K562 (cell line): ENCODE results near the gene PCBP2. TPM values are rescaled to one million over a fixed set of nuclear protein-coding genes. Genes with fewer than 3 reads are reported as not detected.

Experiments
- ATF1 ChIP-seq, 2 experiments: fragments of 450-650 bp in 1 of 2; IDR thresholded peaks; 2 replicates each; pipeline ENCODE4 v1.6.1; 2016; ENCODE audit warnings: missing compliant biosample characterization in 1 of 2, missing genetic modification characterization in 1 of 2
- CREB3L1 ChIP-seq: fragments of 450-650 bp; IDR thresholded peaks from 2 replicates; pipeline ENCODE4 v1.6.1; 2014; ENCODE audit warnings: low read depth, mild to moderate bottlenecking, moderate library complexity, borderline replicate concordance
- E4F1 ChIP-seq: fragments of 250-450 bp; sonication (Bioruptor Pico); IDR thresholded peaks from 2 replicates; pipeline ENCODE4 v1.5.0; 2021; ENCODE audit warnings: mild to moderate bottlenecking, borderline replicate concordance
- ERF ChIP-seq: fragments of 450-650 bp; formaldehyde crosslinking; IDR thresholded peaks from 2 replicates; pipeline ENCODE4 v1.4.0; 2020; ENCODE audit warnings: mild to moderate bottlenecking, mixed read lengths
- MITF ChIP-seq: IDR thresholded peaks from 2 replicates; pipeline ENCODE4 v1.6.1; 2014; ENCODE audit warnings: antibody characterized with exemption
- NCOA1 ChIP-seq: fragments of 450-650 bp; IDR thresholded peaks from 2 replicates; pipeline ENCODE4 v1.6.1; 2016; ENCODE audit warnings: low read depth
- NFRKB ChIP-seq: fragments of 450-650 bp; IDR thresholded peaks from 2 replicates; pipeline ENCODE4 v1.6.1; 2016; ENCODE audit warnings: low read depth
- NR2C2 ChIP-seq, 2 experiments: fragments of 200-800 bp in 1 of 2; sonication (Bioruptor generic) in 1 of 2; sonication (generic) in 1 of 2; formaldehyde crosslinking in 1 of 2; IDR thresholded peaks; 2 replicates each; pipeline versions ENCODE4 v1.6.1 to v1.8.0; 2016 to 2022; ENCODE audit warnings: mild to moderate bottlenecking in 1 of 2, missing compliant biosample characterization in 1 of 2, missing genetic modification characterization in 1 of 2, missing genetic modification reagents in 1 of 2
- SNRNP70 ChIP-seq: fragments of 200-400 bp; formaldehyde crosslinking; optimal IDR thresholded peaks from 2 replicates; pipeline ENCODE3; 2017; ENCODE audit warnings: low read depth, low read length
- ZNF12 ChIP-seq: sonication (generic); formaldehyde crosslinking; IDR thresholded peaks from 2 replicates; pipeline ENCODE4 v1.4.0; 2020; ENCODE audit warnings: mild to moderate bottlenecking, missing genetic modification reagents
- polyA plus RNA-seq, 8 experiments: library from polyadenylated mRNA; depleted of rRNA in 4 of 8; stranded (reverse) in 5 of 8; unstranded in 3 of 8; fragments of >200 nt; fragmentation: Nextera tagmentation in 2 of 8; fragmentation: Illumina TruSeq in 1 of 8; extraction: Ambion mirVana in 2 of 8; extraction: Trizol in 1 of 8; gene quantifications; 2 replicates each; pipeline versions ENCODE4 v1.2.1 to v1.2.3, GENCODE V29; 2011 to 2014; ENCODE audit warnings: inconsistent platforms in 1 of 8, missing spikeins in 1 of 8
- total RNA-seq, 7 experiments: library from RNA; depleted of rRNA in 6 of 7; stranded (reverse); fragments of >200 nt in 6 of 7; fragmentation: Illumina TruSeq in 2 of 7; extraction: Trizol in 2 of 7; gene quantifications; 2 replicates each; pipeline versions ENCODE4 v1.2.1 to v1.2.3, GENCODE V29; 2011 to 2021; ENCODE audit warnings: low replicate concordance in 1 of 7

The PCBP2 gene
- total and polyA plus RNA-seq, 9 of the 15 experiments (the other 6 are each of a cell fraction or from before 2014, with no cell fraction given), result 137 to 831 (median 328) TPM

GRCh38 chr12:53501615-53502181 is 49.8 kb downstream of the PCBP2 start (continued):
- no peak for TF ChIP-seq MITF
- TF ChIP-seq NR2C2 (CRISPR knock-in tag; IDR thresholded peaks at IDR 0.05), result no peak
- no peak; the same call in 1 of the 2 replicates for TF ChIP-seq NR2C2 (tag; IDR thresholded peaks at IDR 0.05)
- no peak for TF ChIP-seq ZNF12 (CRISPR knock-in tag)
- no peak for TF ChIP-seq E4F1
- 0 out of 2 replicates have a peak, but pooled peaks have one; percentile 16 for TF ChIP-seq NFRKB
- TF ChIP-seq ERF, result no peak
- TF ChIP-seq SNRNP70, result no peak
- TF ChIP-seq NCOA1, result no peak
- no peak for TF ChIP-seq CREB3L1
- no peak for TF ChIP-seq ATF1 (CRISPR knock-in tag; IDR thresholded peaks at IDR 0.05)
- TF ChIP-seq ATF1 (tag; IDR thresholded peaks at IDR 0.05), result no peak
